GM18858 (cell line): ENCODE measurements around the gene SHC4.
"Not testable (repeated sequence)": the region's sequence is repeated elsewhere in the genome, so short reads cannot be mapped to it uniquely, and the experiment has no call there.

Source experiments
- ATAC-seq: cut with Tn5 transposase; IDR thresholded peaks from one replicate; pipeline ENCODE4 v1.9.1; 2021; ENCODE audit not compliant: unreplicated experiment

The SHC4 gene

GRCh38 chr15:48970926-48971325, 7.2 kb upstream of the SHC4 start:
- not testable (repeated sequence) for ATAC-seq

- ATAC-seq: no peak
Measured at GRCh38 chr15:48968066-48968465, 4.3 kb upstream of the SHC4 start.

- no peak for ATAC-seq
Measured at GRCh38 chr15:48967336-48967735, 3.6 kb upstream of the SHC4 start.

GRCh38 chr15:48966595-48967301, 3.0 kb upstream of the SHC4 start:
- peak; percentile 89 for ATAC-seq

DNA sequence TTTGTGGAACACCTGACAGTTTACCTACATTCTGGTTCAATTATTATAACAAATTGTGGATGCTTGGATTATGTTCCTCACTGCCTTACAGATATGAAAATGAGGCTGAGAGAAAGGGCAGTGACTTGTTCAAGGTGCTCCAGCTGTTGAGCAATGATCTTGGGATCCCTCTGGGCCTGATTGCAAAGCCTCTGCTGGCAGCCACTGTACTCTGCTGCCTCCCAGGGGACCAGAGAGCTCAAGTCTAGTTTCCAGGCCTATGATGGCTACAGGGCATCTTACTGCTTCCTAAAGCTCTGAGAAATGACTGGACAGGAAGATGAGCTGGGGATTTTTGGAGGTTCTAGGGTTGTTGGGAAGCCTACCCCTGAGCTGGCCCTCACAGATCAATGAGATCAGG, 2.3 kb upstream of the SHC4 start:
- peak; percentile 44 for ATAC-seq

- no peak for ATAC-seq
Measured at GRCh38 chr15:48964898-48965297, 1.2 kb upstream of the SHC4 start.

GRCh38 chr15:48962662-48963523, 826 bp downstream of the SHC4 start:
- ATAC-seq: no peak

DNA sequence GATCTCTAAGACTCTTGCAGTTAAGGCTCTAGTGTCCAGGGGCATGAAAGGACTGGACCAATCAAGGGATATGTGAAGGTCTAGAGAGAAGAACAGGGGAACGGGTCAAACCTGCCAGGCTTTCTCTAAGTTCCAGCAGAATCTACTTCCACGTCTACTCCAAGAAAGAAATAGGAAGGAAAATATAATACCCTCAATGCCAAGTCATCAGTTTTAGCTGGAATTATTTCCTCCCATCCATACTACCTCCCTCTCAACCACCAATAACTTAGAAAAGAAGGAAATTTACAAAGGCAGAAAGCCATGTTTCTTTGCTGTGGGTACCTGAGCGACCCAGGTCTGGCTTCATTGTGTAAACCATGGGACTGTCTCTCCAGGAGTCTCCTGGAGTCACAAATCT, 7.8 kb downstream of the SHC4 start:
- ATAC-seq: no peak

- no peak for ATAC-seq
Measured at GRCh38 chr15:48955370-48955769, 8.3 kb downstream of the SHC4 start.

GRCh38 chr15:48954538-48954937, 9.2 kb downstream of the SHC4 start:
- ATAC-seq: no peak

DNA sequence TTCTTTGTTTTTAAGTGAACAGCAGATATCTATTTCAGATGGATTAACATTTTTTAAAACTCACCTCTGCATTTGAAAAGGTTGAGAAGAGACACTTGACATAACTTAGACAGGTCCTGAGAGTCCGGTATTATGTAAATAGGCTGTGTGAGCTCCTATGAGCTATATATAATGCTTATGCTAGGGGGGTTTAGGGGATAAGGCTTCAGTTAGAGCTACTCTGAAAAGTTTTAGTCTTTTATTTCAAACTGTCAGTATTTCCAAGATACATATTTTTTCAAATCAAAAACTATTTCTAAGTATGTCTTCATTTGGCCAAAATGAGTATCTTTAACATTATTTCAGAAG, 16.9 kb downstream of the SHC4 start:
- no peak for ATAC-seq

DNA sequence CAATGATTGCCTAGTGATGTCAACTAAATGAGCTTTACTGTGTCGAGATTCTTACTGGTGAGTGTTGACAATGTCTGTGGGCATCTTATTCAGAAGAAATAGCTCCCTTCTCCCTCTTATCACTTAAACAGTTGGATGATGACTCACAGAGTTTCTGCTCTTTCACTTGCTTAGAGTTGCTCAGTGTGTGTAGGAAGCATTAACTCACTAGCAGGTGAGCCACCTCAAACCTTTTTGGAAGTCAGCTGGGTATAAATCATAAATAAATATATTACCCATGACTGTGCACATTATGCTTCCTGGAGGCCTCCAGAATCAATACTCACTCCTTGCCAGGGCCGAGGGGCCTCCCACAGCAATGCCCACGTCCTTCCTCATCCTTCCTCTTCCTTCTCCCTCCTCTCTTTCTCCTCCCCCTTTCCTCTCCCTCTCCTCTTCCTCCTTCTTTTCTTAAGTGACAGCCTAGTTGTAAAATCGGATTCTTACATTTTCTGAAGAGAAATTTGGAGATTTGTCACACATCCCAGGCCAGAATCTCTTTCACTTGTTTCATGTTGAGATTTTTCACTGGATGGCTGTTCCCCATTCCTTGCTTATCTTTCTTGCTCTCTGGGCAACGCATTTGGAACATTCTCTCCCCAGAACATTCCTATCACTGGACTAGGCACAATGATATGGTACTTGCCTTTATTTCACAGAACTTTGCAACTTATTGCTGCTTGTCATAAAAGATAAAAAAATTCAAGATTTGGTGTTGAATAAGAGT, 17.5 kb downstream of the SHC4 start:
- ATAC-seq: no peak

DNA sequence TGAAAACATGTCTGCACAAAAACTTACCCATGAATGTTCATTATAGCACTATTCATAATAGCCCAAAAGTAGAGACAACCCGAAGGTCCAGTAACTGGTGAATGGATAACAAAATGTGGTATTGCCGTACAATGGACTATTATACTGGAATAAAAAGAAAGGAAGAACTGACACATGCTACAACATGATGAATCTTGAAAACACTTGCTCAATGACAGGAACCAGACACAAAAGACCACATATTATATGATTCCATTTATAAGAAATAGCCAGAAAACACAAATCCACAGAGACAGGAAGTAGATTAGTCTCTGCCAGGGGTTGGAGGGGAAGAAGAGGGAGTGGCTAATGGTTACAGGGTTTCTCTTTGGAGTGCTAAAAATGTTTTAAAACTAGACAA, 18.3 kb downstream of the SHC4 start:
- ATAC-seq: no peak

DNA sequence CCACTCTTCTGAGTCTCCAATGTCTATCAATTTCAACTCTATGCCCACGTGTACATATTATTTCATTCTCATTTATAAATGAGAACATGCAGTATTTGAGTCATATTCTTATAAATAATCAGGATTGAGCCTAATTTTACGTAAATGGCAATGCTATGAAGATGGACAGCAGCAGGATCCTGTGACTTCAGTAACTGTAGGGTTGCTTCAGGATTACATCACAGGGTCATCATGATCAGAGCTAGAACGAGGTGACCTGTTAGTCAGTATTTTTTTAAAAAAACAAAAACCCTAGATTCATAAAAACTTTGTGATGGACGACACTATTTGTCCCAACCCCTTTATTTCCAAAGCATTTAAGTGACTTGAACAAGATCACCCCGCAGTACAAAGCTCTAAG, 21.8 kb downstream of the SHC4 start:
- ATAC-seq: no peak

- peak; percentile 84 for ATAC-seq
Measured at GRCh38 chr15:48940508-48940907, 23.2 kb downstream of the SHC4 start.

- no peak for ATAC-seq
Measured at GRCh38 chr15:48939648-48940047, 24.1 kb downstream of the SHC4 start.

GRCh38 chr15:48937886-48938285, 25.8 kb downstream of the SHC4 start:
- ATAC-seq: no peak

DNA sequence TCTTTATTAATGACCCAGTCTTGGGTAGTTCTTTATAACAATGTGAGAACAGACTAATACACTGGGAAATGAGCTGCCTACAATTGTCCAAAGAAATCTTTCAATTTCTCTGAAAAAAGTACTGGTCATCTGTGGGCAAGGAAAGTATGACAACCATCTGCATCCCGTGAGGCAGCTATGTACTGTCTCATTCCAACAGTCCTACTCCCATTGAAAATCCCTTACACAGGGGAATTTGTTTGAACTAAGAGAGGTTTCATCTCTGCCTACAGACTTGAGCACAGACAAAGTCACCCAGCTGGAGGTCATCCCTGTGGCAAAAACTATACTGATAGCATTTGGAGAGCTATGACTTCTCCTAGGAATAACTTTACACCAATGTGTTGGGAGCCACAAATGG, 27.1 kb downstream of the SHC4 start:
- no peak for ATAC-seq

- ATAC-seq: no peak
Measured at GRCh38 chr15:48935236-48935635, 28.5 kb downstream of the SHC4 start.

- ATAC-seq: no peak
Measured at GRCh38 chr15:48930735-48931134, 33.0 kb downstream of the SHC4 start.

DNA sequence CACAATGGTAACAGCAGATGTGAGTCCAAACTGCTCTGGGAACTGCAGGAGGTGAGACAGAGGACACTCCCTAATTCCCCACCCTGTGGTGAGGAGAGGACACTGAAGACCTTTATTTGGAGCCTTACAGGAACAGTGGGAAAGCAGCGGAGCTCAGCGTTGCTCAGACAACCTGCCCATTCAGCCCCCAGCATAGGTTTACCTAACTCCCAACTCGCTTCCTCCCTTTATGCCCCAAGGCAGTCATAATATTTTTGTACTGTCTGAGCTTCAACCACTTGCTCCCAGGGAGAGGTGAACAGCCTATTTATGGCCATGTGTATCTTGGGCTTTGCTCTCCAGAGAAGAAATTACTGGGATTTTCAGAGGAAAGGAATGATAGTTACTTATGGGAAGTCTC, 34.1 kb downstream of the SHC4 start:
- ATAC-seq: no peak
